Esophagus squamous epithelium (tissue), 5 donors: ENCODE data around the gene TEKTIP1. TPM values are rescaled to one million over a fixed set of nuclear protein-coding genes. Genes with fewer than 3 reads are reported as not detected.
"Not testable (repeated sequence)": the region's sequence is repeated elsewhere in the genome, so short reads cannot be mapped to it uniquely, and the experiment has no call there.

Experiments used
- DNase-seq: peaks from one replicate; lab custom pipeline; 2025; lab: John Stamatoyannopoulos, UW
- H3K27ac ChIP-seq, 4 donors: fragments of 200-600 bp; sonication (generic); one replicate each; pipeline ENCODE4 v1.5.1; 2016 to 2019; ENCODE audit warnings: mild to moderate bottlenecking in 1 of 4
- H3K27me3 ChIP-seq, 4 donors: fragments of 200-600 bp; sonication (generic); 1 replicate in 3 of 4; 2 replicates in 1 of 4; pipeline versions ENCODE4 v1.5.1 to v1.6.0; 2017 to 2021; ENCODE audit warnings: antibody characterized with exemption in 1 of 4
- H3K36me3 ChIP-seq, 3 donors: fragments of 200-600 bp; sonication (generic); one replicate each; pipeline ENCODE4 v1.5.1; 2016 to 2019
- H3K4me1 ChIP-seq, 3 donors: fragments of 200-600 bp; sonication (generic); one replicate each; pipeline ENCODE4 v1.5.1; 2017 to 2019
- H3K4me3 ChIP-seq, 4 donors: fragments of 200-600 bp; sonication (generic); 1 replicate in 3 of 4; 2 replicates in 1 of 4; pipeline ENCODE4 v1.5.1; 2016 to 2019; ENCODE audit warnings: mild to moderate bottlenecking in 2 of 4, moderate library complexity in 1 of 4
- H3K9me3 ChIP-seq, 3 donors: fragments of 200-600 bp; sonication (generic); one replicate each; pipeline ENCODE4 v1.5.1; 2016 to 2019
- POLR2A ChIP-seq, 4 donors: fragments of 450-650 bp; IDR thresholded peaks; one replicate each; pipeline ENCODE4 v1.6.1; 2017; ENCODE audit warnings: antibody characterized with exemption in 4 of 4, mild to moderate bottlenecking in 4 of 4, moderate library complexity in 3 of 4
- WGBS, 2 donors: methylation state at CpG; one replicate each; pipeline ENCODE4 v1.1.5; 2018; 5-methylcytosine and 5-hydroxymethylcytosine counted together
- intact Hi-C: fragments of 100-400 bp; cut with DNase I; formaldehyde crosslinking; loops from one replicate; pipeline ENCODE4 v1.15.0; 2022
- total RNA-seq, 4 donors: library from RNA; depleted of rRNA; stranded (reverse); fragments of >200 nt; gene quantifications; one replicate each; pipeline ENCODE4 v1.1.0, GENCODE V29; 2016
- TF ChIP-seq, protein P1 (sequence below), 6 experiments: fragments of 450-650 bp in 4 of 6; fragments of 200-600 bp in 2 of 6; sonication (generic) in 2 of 6; IDR thresholded peaks; one replicate each; pipeline ENCODE4 v1.5.1; 2016 to 2019; ENCODE audit warnings: antibody characterized with exemption in 6 of 6, mild to moderate bottlenecking in 4 of 6, moderate library complexity in 4 of 6
- donor health status: DM: yes; HTN: yes; CAD: no.

Gene TEKTIP1
- total RNA-seq, 4 donors from 2014 or later, result 0.95 TPM; not detected in 3

DNA sequence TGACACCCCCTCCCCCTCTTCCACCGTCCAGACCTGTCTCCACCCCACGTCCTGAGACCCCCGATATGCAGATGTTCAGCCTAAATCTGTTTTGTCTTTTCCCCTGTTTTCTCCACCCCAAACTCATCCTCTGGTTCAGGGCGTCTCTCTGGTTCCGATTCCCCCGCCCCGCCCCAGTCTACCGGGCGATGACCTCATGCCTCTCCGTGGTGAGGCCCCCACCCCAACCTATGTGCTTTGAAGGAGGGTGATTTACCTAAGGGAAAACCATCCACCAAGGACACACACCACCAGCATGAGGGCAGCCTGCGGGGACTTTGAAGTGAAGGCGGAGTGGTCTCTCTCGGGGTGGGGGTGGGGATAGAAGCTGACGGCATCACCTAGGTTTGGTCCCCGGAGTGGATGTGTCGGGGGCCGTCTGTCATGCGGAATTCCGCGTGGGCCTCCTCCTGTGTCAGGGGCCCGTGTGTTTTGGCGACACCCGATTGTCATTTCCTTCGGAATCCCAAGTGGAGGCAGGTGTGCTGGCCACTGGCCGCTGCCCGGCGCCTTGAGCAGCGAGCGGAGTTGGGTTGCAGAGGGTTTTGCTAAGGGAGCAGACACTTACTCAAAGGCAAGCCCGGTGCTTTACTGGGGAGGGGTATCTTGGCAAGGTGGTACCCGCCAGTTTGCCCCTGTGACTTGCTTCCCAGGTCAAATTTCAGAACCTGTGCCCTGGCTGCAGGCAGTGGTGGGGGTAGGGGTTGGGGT lies 31.4 kb upstream of the TEKTIP1 start:
- intact Hi-C loops, result loop anchor here (5.0 kb wide), 1 partner anchor 60 kb away; no protein-coding TSS in a partner anchor
- H3K27me3 ChIP-seq, result no peaks in the 10 kb centered on the region
- H3K4me3 ChIP-seq, result peak overlapping the region; percentile 80 to 100 (median 96)
- 20 to 38% methylated on average over 13 to 26 of the region's 31 CpGs for WGBS, 2 donors
- peaks cover 11 to 69% (median 20%) of the 10 kb centered on the region in 3 donors for H3K4me1 ChIP-seq
- H3K27ac ChIP-seq, result peak overlapping the region; percentile 92 to 98 (median 96)
- peaks cover 0 to 41% (median 0%) of the 10 kb centered on the region in 3 donors for H3K36me3 ChIP-seq
- no peak for DNase-seq
- no peaks in the 10 kb centered on the region for H3K9me3 ChIP-seq
- peak in 2 of 4 donors; percentile 18 to 39 for TF ChIP-seq POLR2A (IDR thresholded peaks at IDR 0.05)
- TF ChIP-seq, protein P1, sequence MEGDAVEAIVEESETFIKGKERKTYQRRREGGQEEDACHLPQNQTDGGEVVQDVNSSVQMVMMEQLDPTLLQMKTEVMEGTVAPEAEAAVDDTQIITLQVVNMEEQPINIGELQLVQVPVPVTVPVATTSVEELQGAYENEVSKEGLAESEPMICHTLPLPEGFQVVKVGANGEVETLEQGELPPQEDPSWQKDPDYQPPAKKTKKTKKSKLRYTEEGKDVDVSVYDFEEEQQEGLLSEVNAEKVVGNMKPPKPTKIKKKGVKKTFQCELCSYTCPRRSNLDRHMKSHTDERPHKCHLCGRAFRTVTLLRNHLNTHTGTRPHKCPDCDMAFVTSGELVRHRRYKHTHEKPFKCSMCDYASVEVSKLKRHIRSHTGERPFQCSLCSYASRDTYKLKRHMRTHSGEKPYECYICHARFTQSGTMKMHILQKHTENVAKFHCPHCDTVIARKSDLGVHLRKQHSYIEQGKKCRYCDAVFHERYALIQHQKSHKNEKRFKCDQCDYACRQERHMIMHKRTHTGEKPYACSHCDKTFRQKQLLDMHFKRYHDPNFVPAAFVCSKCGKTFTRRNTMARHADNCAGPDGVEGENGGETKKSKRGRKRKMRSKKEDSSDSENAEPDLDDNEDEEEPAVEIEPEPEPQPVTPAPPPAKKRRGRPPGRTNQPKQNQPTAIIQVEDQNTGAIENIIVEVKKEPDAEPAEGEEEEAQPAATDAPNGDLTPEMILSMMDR (IDR thresholded peaks at IDR 0.05), result no peak

DNA sequence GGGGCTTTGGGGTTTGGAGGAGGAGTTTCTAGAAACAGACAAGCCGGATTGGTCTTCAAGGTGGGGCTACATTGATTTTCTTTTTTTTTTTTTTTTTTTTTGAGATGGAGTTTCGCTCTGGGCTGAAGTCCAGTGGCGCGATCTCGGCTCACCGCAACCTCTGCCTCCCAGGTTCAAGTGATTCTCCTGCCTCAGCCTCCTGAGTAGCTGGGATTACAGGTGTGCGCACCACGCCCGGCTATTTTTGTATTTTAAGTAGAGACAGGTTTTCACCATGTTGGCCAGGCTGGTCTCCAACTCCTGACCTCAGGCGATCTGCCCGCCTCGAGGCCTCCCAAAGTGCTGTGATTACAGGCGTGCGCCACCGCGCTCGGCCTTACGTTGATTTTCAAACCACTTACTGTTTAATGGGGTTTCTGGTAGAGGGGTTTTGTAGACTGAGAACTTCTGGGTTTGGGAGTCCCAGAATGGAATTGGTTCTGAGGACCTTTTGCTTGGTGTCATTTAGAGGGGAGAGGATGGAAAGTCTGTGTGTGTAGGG lies 30.8 kb upstream of the TEKTIP1 start:
- intact Hi-C loops, result loop anchor here (5.0 kb wide), 1 partner anchor 59 kb away; no protein-coding TSS in a partner anchor
- not testable (repeated sequence) for H3K27me3 ChIP-seq, DNase-seq, H3K9me3 ChIP-seq
- H3K4me1 ChIP-seq, result peaks cover 11 to 76% (median 23%) of the 10 kb centered on the region in 3 donors
- peak overlapping the region in 1 of 4 donors; percentile 100 for H3K4me3 ChIP-seq
- peaks cover 0 to 46% (median 0%) of the 10 kb centered on the region in 3 donors for H3K36me3 ChIP-seq
- WGBS, 2 donors, result 87 to 93% methylated on average over 10 to 16 of the region's 18 CpGs
- H3K27ac ChIP-seq, result peak overlapping the region; percentile 26 to 98 (median 96)

DNA sequence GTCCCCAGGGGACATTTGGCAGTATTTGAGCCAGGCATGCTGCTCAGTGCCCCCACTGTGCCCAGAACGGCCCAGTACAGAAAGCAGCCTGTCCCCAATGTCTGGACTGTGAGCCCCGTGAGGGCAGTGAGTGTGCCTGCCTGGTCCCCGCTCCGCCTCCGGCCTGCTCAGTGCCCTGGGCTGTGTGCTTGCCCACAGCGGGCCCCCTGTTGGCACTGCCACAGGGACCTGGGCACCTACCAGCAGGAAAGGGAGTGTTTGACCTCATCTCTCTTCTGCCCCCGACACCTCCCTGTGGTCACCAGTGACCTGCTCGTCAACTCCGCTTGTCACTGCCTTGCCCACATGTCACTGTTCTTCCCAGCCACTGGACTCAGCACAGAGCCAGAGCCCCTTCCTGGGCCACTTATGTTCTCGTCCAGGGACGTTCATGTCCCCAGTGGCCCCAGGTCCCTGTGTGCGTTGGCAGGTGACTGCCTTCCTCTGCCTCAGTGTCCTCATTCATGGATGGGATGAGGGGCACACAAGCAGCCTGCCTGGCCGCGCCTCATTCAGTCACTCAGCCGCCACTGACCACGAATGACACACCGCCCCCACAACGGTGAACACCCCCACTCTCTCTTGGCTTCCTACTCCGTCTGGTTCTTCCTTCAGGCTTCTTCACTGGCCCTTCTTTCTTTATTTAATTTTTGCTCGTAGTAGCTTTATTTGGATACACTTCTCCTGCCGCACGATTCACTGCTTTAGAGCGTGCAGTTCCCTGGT lies 30.0 kb upstream of the TEKTIP1 start:
- intact Hi-C loops, result loop anchor here (5.0 kb wide), 1 partner anchor 58 kb away; no protein-coding TSS in a partner anchor
- Histone ChIP-seq H3K4me1 (peaks cover 11 to 83% (median 23%) of the 10 kb centered on the region in 3 donors), H3K36me3 (peaks cover 0 to 50% (median 0%) of the 10 kb centered on the region in 3 donors), H3K4me3 (no peak overlapping the region), H3K9me3 (no peaks in the 10 kb centered on the region), H3K27me3 (no peaks in the 10 kb centered on the region), H3K27ac (peak overlapping the region in 3 of 4 donors; percentile 26 to 71 (median 61))
- no peak for TF ChIP-seq POLR2A (IDR thresholded peaks at IDR 0.05)
- TF ChIP-seq, protein P1 (IDR thresholded peaks at IDR 0.05), result no peak
- WGBS, 2 donors, result 74 to 81% methylated on average over 15 to 17 of the region's 23 CpGs
- DNase-seq, result no peak

DNA sequence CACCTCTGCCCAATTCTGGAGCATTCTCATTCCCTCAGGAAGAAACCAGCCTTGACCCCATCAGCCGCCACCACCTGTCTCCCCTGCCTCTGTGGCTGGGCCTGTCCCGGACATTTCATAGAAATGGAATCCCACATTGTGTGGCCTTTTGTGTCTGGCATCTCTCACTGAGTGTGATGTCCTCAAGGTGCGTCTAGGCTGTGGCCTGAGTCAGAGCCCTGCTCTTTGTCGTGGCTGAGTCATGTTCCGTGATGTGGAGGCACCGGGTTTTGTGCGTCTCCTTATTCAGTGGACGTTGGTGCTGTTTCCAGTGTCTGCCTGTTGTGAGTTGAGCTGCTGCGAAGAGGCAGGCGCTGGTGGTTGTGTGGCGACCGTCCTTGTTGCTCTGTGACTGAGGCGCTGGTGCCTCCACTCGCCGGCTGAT lies 29.4 kb upstream of the TEKTIP1 start:
- intact Hi-C loops, result loop anchor here (5.0 kb wide), 1 partner anchor 58 kb away; no protein-coding TSS in a partner anchor
- Histone ChIP-seq H3K9me3 (no peaks in the 10 kb centered on the region), H3K27me3 (no peaks in the 10 kb centered on the region), H3K27ac (peak overlapping the region in 2 of 4 donors; percentile 61 to 71), H3K4me1 (peaks cover 11 to 90% (median 23%) of the 10 kb centered on the region in 3 donors), H3K36me3 (peaks cover 0 to 50% (median 0%) of the 10 kb centered on the region in 3 donors), H3K4me3 (no peak overlapping the region)
- DNase-seq, result no peak
- TF ChIP-seq POLR2A (IDR thresholded peaks at IDR 0.05), result no peak
- TF ChIP-seq, protein P1 (IDR thresholded peaks at IDR 0.05), result no peak
- WGBS, 2 donors, result 74 to 79% methylated on average over 5 of the region's 15 CpGs

DNA sequence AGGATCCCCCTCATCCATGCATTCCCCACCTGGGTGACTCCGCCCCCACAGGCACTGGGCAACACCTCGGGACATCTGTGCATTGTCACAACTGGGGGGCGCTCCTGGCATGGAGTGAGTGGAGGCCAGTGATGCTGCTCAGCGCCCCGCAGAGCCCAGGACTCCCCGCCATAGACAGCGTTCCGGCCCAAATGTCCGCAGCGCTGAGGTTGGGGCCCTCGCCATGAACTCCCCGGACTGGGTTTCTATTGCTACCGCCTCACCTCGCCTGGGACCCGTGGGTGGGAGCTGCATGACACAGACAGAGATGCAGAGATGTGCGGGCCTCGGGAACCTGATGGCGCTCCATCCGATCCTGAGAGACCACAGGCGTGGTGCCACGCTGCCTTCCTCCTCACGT lies 28.2 kb upstream of the TEKTIP1 start:
- Histone ChIP-seq H3K4me3 (no peak overlapping the region), H3K4me1 (peaks cover 6 to 88% (median 17%) of the 10 kb centered on the region in 3 donors), H3K36me3 (peaks cover 0 to 50% (median 0%) of the 10 kb centered on the region in 3 donors), H3K9me3 (no peaks in the 10 kb centered on the region), H3K27me3 (no peaks in the 10 kb centered on the region), H3K27ac (no peak overlapping the region)
- no peak for DNase-seq
- TF ChIP-seq, protein P1 (IDR thresholded peaks at IDR 0.05), result no peak
- no peak for TF ChIP-seq POLR2A (IDR thresholded peaks at IDR 0.05)
- WGBS, 2 donors, result 72 to 80% methylated on average over 1 to 8 of the region's 22 CpGs
- intact Hi-C loops, result no loop called here
